Activated naive CD4-positive, alpha-beta T cell treated with anti-CD3 and anti-CD28 coated beads, Interleukin-2, amount 50 U/mL, for 24 hours (primary cell): ENCODE measurements around the gene SRSF6.
"Not testable (repeated sequence)": the region's sequence is repeated elsewhere in the genome, so short reads cannot be mapped to it uniquely, and the experiment has no call there.

Source experiments
- H3K27ac Mint-ChIP-seq: one replicate; pipeline ENCODE4 v1.8.0; 2021; ENCODE audit warnings: mild to moderate bottlenecking, mixed read lengths
- H3K27me3 Mint-ChIP-seq: one replicate; pipeline ENCODE4 v1.8.0; 2021; ENCODE audit warnings: mixed read lengths
- H3K36me3 Mint-ChIP-seq: one replicate; pipeline ENCODE4 v1.8.0; 2021; ENCODE audit warnings: mixed read lengths
- H3K4me1 Mint-ChIP-seq: one replicate; pipeline ENCODE4 v1.8.0; 2021; ENCODE audit warnings: mixed read lengths
- H3K4me3 Mint-ChIP-seq: one replicate; pipeline ENCODE4 v1.8.0; 2021; ENCODE audit warnings: mild to moderate bottlenecking, mixed read lengths
- H3K9me3 Mint-ChIP-seq: one replicate; pipeline ENCODE4 v1.8.0; 2021; ENCODE audit warnings: mixed read lengths

The SRSF6 gene

DNA sequence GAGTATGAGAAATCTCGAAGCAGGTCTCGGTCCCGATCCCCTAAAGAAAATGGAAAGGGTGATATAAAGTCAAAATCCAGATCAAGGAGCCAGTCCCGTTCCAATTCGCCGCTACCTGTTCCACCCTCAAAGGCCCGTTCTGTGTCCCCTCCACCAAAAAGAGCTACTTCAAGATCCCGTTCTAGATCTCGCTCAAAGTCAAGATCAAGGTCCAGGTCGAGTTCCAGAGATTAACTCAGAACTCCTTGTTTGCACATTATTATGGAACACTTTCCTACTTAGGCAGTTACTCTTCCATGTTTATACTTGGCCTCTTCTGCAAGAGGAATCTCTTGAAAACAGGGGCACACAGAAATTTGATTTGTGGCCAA, 3.1 kb downstream of the SRSF6 start:
- Mint-ChIP-seq H3K36me3 (peaks cover 37% of the 10 kb centered on the region), H3K27me3 (no peaks in the 10 kb centered on the region), H3K27ac (peak overlapping the region; percentile 70), H3K9me3 (no peaks in the 10 kb centered on the region), H3K4me3 (peak overlapping the region; percentile 92), H3K4me1 (peaks cover 58% of the 10 kb centered on the region)

DNA sequence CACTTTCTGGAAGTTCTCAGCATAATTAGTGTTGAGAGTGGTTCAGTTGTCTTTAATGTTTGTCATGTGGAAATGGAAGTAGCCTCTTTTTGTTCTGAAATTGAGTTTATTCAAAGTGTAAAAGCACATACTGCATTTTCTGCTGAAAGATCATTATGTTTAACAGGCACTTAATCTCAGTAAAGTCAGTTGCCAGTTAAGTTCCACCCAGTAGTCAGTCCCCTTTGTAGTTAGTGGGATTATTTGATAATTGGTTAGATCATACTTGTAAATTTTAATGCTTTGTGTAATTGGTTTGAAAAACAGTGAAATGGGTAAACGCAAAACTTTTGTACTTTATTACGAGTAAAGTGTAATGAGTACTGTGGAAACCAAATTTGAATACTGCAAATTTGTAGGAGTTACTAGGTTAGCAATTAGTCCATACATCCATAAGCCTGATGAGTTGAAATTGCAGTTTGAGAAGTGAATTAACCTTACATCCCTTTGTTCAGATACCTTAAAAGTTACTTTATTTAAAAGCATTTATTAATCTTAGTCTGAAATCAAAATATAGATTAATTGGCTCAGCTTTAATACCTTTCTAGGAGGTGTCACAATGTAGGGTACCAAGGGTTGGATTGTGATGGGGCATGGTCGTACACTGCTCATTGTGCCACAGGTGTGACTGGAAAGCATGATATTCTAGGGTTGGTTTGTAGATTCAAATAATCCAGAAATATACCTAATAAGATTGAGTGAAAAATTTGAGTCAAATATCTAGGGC, 4.4 kb downstream of the SRSF6 start:
- H3K4me3 Mint-ChIP-seq = peak overlapping the region; percentile 57
- H3K4me1 Mint-ChIP-seq = peaks cover 59% of the 10 kb centered on the region
- no peaks in the 10 kb centered on the region for H3K9me3 Mint-ChIP-seq

DNA sequence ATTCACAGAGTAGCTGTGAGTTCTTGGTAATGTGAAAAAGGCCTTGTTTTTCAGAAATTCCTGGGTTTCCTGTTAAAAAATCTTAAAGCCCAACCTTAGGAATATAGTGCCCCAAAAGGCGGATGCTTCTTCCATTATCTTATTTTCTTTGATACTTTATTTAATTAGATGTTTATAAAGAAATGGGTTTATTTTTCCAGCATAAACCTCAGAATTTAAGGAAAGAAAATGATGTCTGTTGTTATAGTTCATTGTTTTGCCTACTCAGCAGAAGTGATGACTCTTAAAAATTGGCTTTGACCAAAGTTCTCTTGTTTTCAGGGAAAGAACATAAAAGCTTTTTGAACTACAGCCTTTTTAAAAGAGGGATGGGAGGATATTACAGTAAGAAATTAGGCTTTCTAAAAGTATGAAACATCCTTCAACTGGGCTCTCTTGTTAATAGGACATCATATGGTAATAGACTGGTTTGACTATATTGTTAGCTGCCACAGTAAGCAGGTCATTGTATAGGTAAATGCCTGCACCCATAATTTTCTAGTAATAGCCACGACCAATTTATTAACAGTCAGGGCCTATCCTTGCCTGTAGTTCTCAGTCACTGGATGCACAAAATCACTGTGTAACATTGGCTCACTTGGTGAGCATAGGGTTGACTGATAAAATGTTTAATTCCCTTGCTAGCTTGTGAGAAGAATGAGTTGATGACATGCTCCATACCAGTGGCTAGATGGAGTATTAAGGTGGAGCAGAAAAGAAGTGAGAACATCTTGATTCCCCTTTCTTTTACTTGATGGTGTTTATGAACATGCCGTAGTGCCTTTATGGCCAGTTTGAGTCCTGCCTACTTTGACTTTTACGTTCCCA, 5.2 kb downstream of the SRSF6 start:
- Mint-ChIP-seq H3K4me3 (peak overlapping the region; percentile 62), H3K27ac (no peak overlapping the region), H3K4me1 (peaks cover 58% of the 10 kb centered on the region), H3K9me3 (no peaks in the 10 kb centered on the region), H3K36me3 (peaks cover 39% of the 10 kb centered on the region), H3K27me3 (no peaks in the 10 kb centered on the region)

More for the DNA sequence above, 4.4 kb downstream of the SRSF6 start:
- Mint-ChIP-seq H3K27ac (peak overlapping the region; percentile 55), H3K27me3 (no peaks in the 10 kb centered on the region), H3K36me3 (peaks cover 39% of the 10 kb centered on the region)

DNA sequence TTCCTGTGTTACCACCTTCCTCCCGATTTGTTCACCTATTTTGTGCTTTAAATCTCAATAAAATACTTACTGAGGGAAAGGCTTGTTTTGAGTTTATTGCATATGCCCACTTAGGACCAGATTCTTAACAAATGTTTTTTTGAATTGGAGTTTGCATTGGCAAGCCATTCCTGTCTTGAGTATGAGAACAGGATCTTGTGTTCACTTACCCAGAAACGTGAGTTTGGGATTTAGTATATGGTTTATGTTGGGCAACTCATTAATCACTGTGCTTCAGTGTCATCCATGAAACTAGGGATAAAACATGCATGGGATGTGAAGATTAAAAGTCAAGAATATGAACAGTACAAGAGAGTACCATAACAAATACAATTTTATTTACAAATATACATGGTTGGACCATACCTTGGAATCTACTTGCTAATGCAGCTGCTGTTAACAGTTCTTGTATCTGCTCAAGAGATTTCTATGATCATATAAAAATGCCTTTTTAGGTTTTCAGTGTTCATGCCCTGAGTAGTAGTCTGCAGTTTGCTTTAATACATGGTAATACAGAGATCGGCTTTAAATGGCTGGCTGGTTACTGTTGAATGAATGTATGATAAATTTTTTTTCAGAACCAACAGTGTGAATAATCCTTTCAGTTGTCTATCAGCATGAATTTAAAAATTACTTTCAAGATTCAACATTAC, 6.0 kb downstream of the SRSF6 start:
- Mint-ChIP-seq H3K9me3 (no peaks in the 10 kb centered on the region), H3K4me3 (peak overlapping the region; percentile 62), H3K4me1 (peaks cover 58% of the 10 kb centered on the region), H3K36me3 (peaks cover 39% of the 10 kb centered on the region), H3K27me3 (no peaks in the 10 kb centered on the region), H3K27ac (peak overlapping the region; percentile 4)

DNA sequence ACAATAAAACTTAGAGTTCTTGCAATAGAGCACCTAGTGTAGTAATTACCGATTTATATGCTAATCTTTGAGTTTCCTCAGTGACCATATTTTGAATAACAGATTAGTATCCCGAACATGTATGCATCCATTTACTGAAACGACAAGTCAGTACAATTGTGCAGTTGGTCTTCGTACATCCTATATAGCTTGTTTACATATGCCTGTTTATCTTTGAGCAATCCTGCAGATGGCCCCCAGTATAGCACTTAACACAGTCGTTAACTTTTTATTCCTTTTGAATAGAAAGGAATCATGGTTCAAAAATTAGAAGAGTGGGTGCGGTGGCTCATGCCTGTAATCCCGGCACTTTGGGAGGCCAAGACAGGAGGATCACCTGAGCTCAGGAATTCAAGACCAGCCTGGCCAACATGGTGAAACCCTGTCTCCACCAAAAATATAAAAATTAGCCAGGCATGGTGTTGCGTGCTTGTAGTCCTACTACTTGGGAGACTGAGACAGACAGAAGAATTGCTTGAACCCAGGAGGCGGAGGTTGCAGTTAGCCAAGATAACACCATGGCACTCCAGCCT, 6.6 kb downstream of the SRSF6 start:
- Mint-ChIP-seq H3K9me3 (no peaks in the 10 kb centered on the region), H3K36me3 (peaks cover 37% of the 10 kb centered on the region), H3K27ac (no peak overlapping the region), H3K4me3 (no peak overlapping the region), H3K27me3 (no peaks in the 10 kb centered on the region), H3K4me1 (peaks cover 58% of the 10 kb centered on the region)

DNA sequence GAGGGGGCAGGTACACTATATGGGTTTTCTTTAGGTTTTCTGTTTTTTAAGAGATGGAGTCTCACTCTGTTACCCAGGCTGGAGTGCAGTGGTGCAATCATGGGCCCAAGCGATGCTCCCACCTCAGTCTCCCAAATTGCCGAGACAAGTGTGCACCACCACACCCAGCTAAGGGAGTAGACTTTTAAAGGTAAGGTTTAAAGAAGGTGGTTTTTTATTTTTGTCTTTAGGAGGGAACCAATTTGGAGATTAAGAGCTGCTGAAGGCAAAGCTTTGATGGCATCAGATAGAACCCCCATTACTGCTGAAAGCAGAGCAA, 7.9 kb downstream of the SRSF6 start:
- Mint-ChIP-seq H3K9me3 (no peaks in the 10 kb centered on the region), H3K27me3 (no peaks in the 10 kb centered on the region), H3K36me3 (peaks cover 27% of the 10 kb centered on the region), H3K4me1 (peaks cover 45% of the 10 kb centered on the region), H3K4me3 (no peak overlapping the region), H3K27ac (no peak overlapping the region)

DNA sequence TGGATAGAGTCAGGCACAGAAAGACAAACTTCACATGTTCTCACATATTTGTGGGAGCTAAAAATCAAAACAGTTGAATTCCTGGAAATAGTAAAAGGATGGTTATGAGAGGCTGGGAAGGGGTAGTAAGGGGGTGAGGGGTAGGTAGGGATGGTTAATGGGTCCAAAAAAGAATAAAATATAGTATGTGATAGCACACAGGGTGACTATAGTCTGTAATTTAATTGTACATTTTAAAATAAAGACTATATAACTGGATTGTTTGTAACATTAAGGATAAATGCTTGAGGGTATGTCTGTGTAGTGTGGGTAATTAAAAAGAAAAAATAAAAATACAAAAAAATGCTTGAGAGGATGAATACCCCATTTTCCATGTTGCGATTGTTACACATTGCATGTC, 9.9 kb downstream of the SRSF6 start:
- peaks cover 35% of the 10 kb centered on the region for H3K4me1 Mint-ChIP-seq
- H3K9me3 Mint-ChIP-seq = no peaks in the 10 kb centered on the region
- H3K4me3 Mint-ChIP-seq = no peak overlapping the region
- H3K27ac Mint-ChIP-seq = no peak overlapping the region
- no peaks in the 10 kb centered on the region for H3K27me3 Mint-ChIP-seq
- H3K36me3 Mint-ChIP-seq = peaks cover 18% of the 10 kb centered on the region

DNA sequence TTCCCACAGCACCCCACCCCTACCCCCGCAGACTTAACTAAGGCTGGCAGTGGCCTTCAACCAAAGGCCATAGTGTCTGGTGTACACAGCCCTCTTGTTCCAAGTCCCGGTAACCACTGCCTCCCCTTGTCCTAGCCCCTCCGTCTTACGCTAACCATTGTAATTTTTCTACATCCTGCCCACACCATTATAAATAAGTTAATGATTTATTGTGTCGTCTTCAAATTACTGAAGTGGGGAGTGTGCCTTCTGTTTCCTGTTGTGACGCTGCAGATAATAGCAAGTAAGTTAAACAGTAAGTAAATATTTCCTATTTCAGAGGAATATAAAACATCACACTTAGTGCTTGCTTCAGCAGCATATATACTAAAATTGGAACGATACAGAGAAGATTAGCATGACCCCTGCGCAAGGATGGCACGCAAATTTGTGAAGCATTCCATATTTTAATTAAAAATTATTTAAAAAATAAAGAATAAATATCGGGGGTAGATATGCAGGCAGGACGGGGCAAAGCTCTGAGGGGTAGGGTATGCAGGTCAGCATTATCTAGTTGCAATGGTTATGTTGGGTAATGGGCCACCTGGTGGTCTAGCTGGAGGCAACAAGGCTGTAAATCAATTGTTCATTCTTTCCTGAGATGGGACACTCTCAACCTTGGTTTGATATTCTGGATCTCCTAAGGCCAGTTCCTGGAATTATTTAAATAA, 15.1 kb downstream of the SRSF6 start:
- peaks cover 26% of the 10 kb centered on the region for H3K4me1 Mint-ChIP-seq
- H3K36me3 Mint-ChIP-seq = no peaks in the 10 kb centered on the region
- H3K4me3 Mint-ChIP-seq = no peak overlapping the region
- H3K27ac Mint-ChIP-seq = no peak overlapping the region
- no peaks in the 10 kb centered on the region for H3K27me3 Mint-ChIP-seq
- H3K9me3 Mint-ChIP-seq = no peaks in the 10 kb centered on the region

DNA sequence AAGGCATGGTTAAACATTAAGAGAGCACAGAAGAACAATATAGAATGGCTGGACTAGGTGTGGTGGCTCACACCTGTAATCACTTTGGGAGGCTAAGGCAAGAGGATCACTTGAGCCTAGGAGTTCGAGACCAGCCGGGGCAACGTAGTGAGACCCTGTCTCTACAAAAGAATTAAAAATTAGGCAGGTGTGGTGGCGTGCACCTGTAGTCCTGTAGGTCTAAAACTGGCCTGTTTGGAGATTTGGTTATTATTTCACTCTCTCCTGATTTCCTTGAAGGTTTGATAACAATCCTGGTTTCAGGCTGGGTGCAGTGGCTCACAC, 15.6 kb downstream of the SRSF6 start:
- Mint-ChIP-seq H3K27me3 (no peaks in the 10 kb centered on the region), H3K4me1 (peaks cover 26% of the 10 kb centered on the region), H3K9me3 (no peaks in the 10 kb centered on the region), H3K27ac (no peak overlapping the region), H3K36me3 (no peaks in the 10 kb centered on the region), H3K4me3 (no peak overlapping the region)

DNA sequence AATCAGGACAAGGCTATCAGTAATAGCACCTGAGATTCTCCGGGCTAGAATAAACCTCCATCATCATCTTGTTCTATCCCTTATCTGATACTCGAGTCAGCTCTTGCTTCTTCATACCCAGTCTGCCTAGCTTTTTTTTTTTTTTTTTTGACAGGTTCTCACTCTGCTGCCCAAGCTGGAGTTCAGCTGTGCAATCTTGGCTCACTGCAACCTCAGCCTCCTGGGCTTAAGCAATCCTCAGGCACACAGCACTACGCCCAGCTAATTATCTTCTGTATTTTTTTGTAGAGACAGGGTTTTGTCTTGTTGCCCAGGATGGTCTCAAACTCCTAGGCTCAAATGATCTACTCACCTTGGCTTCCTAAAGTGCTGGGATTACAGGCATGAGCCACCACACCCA, 19.5 kb downstream of the SRSF6 start:
- Mint-ChIP-seq H3K4me1 (peaks cover 23% of the 10 kb centered on the region), H3K27me3 (no peaks in the 10 kb centered on the region), H3K4me3 (no peak overlapping the region), H3K36me3 (no peaks in the 10 kb centered on the region), H3K27ac (no peak overlapping the region), H3K9me3 (no peaks in the 10 kb centered on the region)

DNA sequence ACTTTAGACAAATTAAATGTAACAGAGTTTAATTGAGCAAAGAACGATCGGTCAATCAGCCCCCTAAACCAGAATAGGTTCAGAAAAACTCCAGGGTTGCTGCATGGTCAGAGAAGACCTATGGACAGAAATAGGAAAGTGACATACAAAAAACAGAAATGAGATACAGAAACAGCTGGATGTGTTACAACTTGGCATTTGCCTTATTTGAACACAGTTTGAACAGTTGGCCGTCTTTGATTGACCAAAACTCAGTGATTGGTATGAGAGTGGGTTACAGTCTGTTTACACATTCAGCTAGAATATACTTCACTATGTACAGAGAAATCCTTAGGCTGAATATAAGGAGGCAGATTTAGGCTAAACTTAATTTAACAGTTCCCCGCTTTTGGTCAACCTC, 19.9 kb downstream of the SRSF6 start:
- Mint-ChIP-seq H3K27me3 (no peaks in the 10 kb centered on the region), H3K4me1 (peaks cover 20% of the 10 kb centered on the region), H3K36me3 (no peaks in the 10 kb centered on the region), H3K27ac (no peak overlapping the region), H3K4me3 (no peak overlapping the region), H3K9me3 (no peaks in the 10 kb centered on the region)

DNA sequence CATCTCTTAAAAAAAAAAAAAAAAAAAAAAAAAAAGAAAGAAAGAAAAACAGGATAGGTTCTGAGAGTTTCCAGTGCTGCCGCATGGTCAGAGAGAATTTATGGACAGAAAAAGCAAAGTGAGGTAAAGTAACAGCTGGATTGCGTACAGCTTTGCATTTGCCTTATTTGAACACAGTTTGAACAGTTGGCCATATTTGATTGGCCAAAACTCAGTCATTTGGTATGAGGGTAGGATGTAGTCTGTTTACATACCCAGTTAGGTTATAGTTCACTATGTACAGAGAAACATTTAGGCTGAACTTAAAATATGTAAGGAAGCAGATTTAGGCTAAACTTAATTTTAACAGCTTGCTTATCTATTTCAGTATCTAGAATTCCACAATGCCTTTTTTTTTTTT, 32.3 kb downstream of the SRSF6 start:
- Mint-ChIP-seq H3K27me3 (peaks cover 1% of the 10 kb centered on the region), H3K4me1 (no peaks in the 10 kb centered on the region), H3K36me3 (no peaks in the 10 kb centered on the region), H3K27ac (no peak overlapping the region), H3K9me3 (no peaks in the 10 kb centered on the region), H3K4me3 (no peak overlapping the region)

DNA sequence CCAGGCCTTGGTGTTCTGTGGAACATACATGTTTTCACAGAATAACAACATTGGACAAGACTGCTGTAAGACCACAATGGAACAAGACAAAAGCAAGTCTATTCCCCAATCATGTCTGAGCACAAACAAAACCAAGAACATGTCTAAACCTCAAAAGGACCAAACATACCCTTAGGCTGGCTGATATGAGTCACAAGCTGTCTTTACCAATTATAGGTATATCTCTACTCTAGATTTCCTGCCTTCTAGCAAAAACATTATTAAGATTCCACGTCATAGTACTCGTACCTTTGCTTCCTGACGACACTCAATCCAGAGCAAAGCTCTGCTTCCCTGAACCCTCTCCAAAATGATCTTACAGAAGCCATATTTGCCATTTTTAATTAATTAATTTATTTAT, 34.4 kb downstream of the SRSF6 start:
- Mint-ChIP-seq H3K27me3 (peaks cover 1% of the 10 kb centered on the region), H3K9me3 (no peaks in the 10 kb centered on the region), H3K36me3 (no peaks in the 10 kb centered on the region), H3K4me3 (no peak overlapping the region), H3K27ac (no peak overlapping the region), H3K4me1 (no peaks in the 10 kb centered on the region)

DNA sequence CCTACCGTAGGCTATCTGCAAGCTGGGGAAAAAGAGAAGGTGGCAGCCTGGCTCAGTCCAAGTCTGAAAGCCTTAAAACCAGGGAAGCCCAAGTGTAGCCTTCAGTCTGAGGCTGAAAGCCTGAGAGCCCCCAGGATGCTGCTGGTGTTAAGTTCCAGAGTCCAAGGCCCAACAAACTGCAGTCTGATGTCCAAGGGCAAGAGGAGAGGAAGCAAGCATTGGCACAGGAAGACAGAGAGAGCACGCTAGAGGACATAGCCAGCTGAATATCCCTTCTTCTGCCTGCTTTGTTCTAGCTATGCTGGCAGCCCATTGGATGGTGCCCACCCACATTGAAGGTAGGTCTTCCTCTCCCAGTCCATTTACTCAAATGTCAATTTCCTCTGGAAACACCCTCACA, 37.7 kb downstream of the SRSF6 start:
- Mint-ChIP-seq H3K27me3 (peaks cover 1% of the 10 kb centered on the region), H3K36me3 (no peaks in the 10 kb centered on the region), H3K4me3 (no peak overlapping the region), H3K4me1 (no peaks in the 10 kb centered on the region), H3K27ac (no peak overlapping the region), H3K9me3 (no peaks in the 10 kb centered on the region)

DNA sequence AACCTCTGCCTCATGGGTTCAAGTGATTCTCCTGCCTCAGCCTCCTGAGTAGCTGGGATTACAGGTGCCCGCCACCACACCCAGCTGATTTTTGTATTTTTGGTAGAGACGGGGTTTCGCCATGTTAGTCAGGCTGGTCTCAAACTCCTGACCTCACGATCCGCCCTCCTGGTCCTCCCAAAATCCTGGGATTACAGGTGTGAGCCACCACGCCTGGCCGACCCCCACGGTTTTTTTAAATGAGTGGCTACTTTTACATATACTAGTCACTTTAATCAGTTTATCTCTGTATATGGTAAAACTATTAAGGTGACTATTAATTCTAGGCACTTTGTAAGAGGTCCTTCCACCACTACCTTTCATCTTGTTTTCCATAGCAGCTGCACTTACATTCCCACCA, 44.3 kb downstream of the SRSF6 start:
- not testable (repeated sequence) for H3K4me1 Mint-ChIP-seq, H3K27me3 Mint-ChIP-seq, H3K9me3 Mint-ChIP-seq, H3K4me3 Mint-ChIP-seq, H3K36me3 Mint-ChIP-seq, H3K27ac Mint-ChIP-seq
